K562 (cell line): ENCODE data around the gene ZCCHC24. TPM values are rescaled to one million over a fixed set of nuclear protein-coding genes. Genes with fewer than 3 reads are reported as not detected.

Experiments
- ATAC-seq: fragments of 200-7000 bp; cut with Tn5 transposase; 3 replicates; pipeline ENCODE4 v1.9.1; 2020; ENCODE audit warnings: moderate library complexity
- BruUV-seq: library from RNA; stranded (reverse); fragments of 400-500 nt; replicated peaks from 2 replicates; lab custom pipeline; 2021; lab: Mats Ljungman, UMichigan
- CTCF ChIA-PET: fragments of 300-600 bp; formaldehyde crosslinking; extraction: SDS; loops from one replicate; lab custom pipeline; 2021; ENCODE audit warnings: low intra/inter-chr PET ratio; lab: Yijun Ruan, JAX
- POLR2A ChIA-PET: fragments of 300-600, 350-650 bp; sonication (Branson Sonifier 250); formaldehyde crosslinking; extraction: SDS; loops from one replicate; lab custom pipeline; 2021; ENCODE audit warnings: antibody characterized with exemption, inconsistent platforms; lab: Yijun Ruan, JAX
- DNase-seq, 4 experiments: peaks; one replicate each; pipeline versions ENCODE4 v3.0.0 to v3.0.0-alpha.2; 2011 to 2018; ENCODE audit warnings: low spot score in 3 of 4, mixed read lengths in 3 of 4; ENCODE audit errors: extremely low read depth in 1 of 4
- FAIRE-seq: peaks from 2 replicates; lab custom pipeline; 2011; peaks lifted over from hg19 to GRCh38; lab: Jason Lieb, UNC
- H2AFZ ChIP-seq: 2 replicates; pipeline ENCODE4 v1.6.0; 2011; ENCODE audit warnings: low read depth, low read length, control low read depth, inconsistent platforms
- H3K27ac ChIP-seq: fragments of 200-600 bp; 3 replicates; pipeline ENCODE4 v1.8.0; 2011; ENCODE audit warnings: low read depth, mild to moderate bottlenecking, control low read depth, inconsistent platforms, low read length, moderate library complexity, mixed read lengths; ENCODE audit errors: extremely low read depth
- H3K27me3 ChIP-seq, 2 experiments: fragments of 300-600 bp in 1 of 2; 2 replicates in 1 of 2; 3 replicates in 1 of 2; pipeline versions ENCODE4 v1.6.0 to v1.8.0; 2011; ENCODE audit warnings: inconsistent platforms in 2 of 2, low read length in 2 of 2, mild to moderate bottlenecking in 1 of 2, mixed read lengths in 1 of 2, moderate library complexity in 1 of 2; ENCODE audit not compliant: control insufficient read depth in 2 of 2, insufficient read depth in 2 of 2
- H3K36me3 ChIP-seq: fragments of 300-600 bp; 3 replicates; pipeline ENCODE4 v1.8.0; 2011; ENCODE audit warnings: mild to moderate bottlenecking, low read length, inconsistent platforms; ENCODE audit not compliant: control insufficient read depth, insufficient read depth
- H3K4me1 ChIP-seq, 2 experiments: fragments of 200-600 bp in 1 of 2; replicated peaks in 1 of 2; 2 replicates in 1 of 2; 3 replicates in 1 of 2; pipeline versions ENCODE4 v1.5.1 to v1.8.0; 2011; ENCODE audit warnings: inconsistent platforms in 2 of 2, low read length in 2 of 2, mild to moderate bottlenecking in 1 of 2, mixed read lengths in 1 of 2, moderate library complexity in 1 of 2; ENCODE audit not compliant: control insufficient read depth in 2 of 2, insufficient read depth in 2 of 2
- H3K4me2 ChIP-seq: 2 replicates; pipeline ENCODE4 v1.6.1; 2011; ENCODE audit warnings: low read length, control low read depth, inconsistent platforms, mixed read lengths; ENCODE audit not compliant: insufficient read depth
- H3K4me3 ChIP-seq: fragments of 200-600 bp; sonication (generic), shearing (Covaris generic); 2 replicates; pipeline ENCODE4 v1.5.1; 2016; ENCODE audit warnings: control low read depth, inconsistent platforms
- H3K79me2 ChIP-seq: fragments of 200-600 bp; 3 replicates; pipeline ENCODE4 v1.8.0; 2011; ENCODE audit warnings: low read length, inconsistent platforms; ENCODE audit not compliant: control insufficient read depth, insufficient read depth
- H3K9ac ChIP-seq, 2 experiments: 2 replicates each; pipeline versions ENCODE4 v1.6.0 to v1.6.1; 2011; ENCODE audit warnings: low read depth in 2 of 2, low read length in 2 of 2, control low read depth in 1 of 2, inconsistent platforms in 1 of 2, mild to moderate bottlenecking in 1 of 2, mixed read lengths in 1 of 2; ENCODE audit not compliant: insufficient read depth in 1 of 2
- H3K9me1 ChIP-seq: one replicate; pipeline ENCODE4 v1.6.0; 2011; ENCODE audit warnings: inconsistent platforms, mild to moderate bottlenecking, low read length, moderate library complexity; ENCODE audit not compliant: control insufficient read depth, insufficient read depth
- H3K9me3 ChIP-seq: replicated peaks from 2 replicates; pipeline ENCODE4 v1.5.1; 2011; ENCODE audit warnings: low read depth, low read length, inconsistent platforms; ENCODE audit not compliant: control insufficient read depth, insufficient read depth
- H4K20me1 ChIP-seq: replicated peaks from 2 replicates; pipeline ENCODE4 v1.6.1; 2011; ENCODE audit warnings: low read length, inconsistent platforms, mixed read lengths; ENCODE audit not compliant: control insufficient read depth, insufficient read depth
- ATF7 ChIP-seq: fragments of 450-650 bp; IDR thresholded peaks from 2 replicates; pipeline ENCODE4 v1.7.1; 2014; ENCODE audit warnings: mild to moderate bottlenecking, moderate library complexity
- BCL6 ChIP-seq: fragments of 250-450 bp; sonication (Bioruptor Pico); IDR thresholded peaks from 2 replicates; pipeline ENCODE4 v1.4.0; 2020
- BHLHE40 ChIP-seq: IDR thresholded peaks from 2 replicates; pipeline ENCODE4 v1.6.1; 2011; ENCODE audit warnings: low read length, improper control_type of control experiment
- CLOCK ChIP-seq: fragments of 250-450 bp; sonication (Bioruptor Pico); IDR thresholded peaks from 2 replicates; pipeline ENCODE4 v1.4.0; 2020; ENCODE audit warnings: mild to moderate bottlenecking, moderate library complexity, borderline replicate concordance
- EP300 ChIP-seq: IDR thresholded peaks from 2 replicates; pipeline ENCODE4 v1.6.1; 2012; ENCODE audit warnings: low read length, improper control_type of control experiment
- ETV1 ChIP-seq: fragments of 450-650 bp; conservative IDR thresholded peaks from 2 replicates; pipeline ENCODE4 v1.6.1; 2016; ENCODE audit warnings: missing genetic modification characterization, control low read depth, low read depth, missing compliant biosample characterization
- FOXJ2 ChIP-seq: fragments of 200-800 bp; sonication (Bioruptor generic); IDR thresholded peaks from 2 replicates; pipeline ENCODE4 v1.6.1; 2016; ENCODE audit warnings: missing genetic modification characterization, missing compliant biosample characterization
- HDAC2 ChIP-seq: fragments of 450-650 bp; IDR thresholded peaks from 2 replicates; pipeline ENCODE4 v1.6.1; 2016; ENCODE audit warnings: mild to moderate bottlenecking
- HLTF ChIP-seq: fragments of 450-650 bp; IDR thresholded peaks from 2 replicates; pipeline ENCODE4 v1.6.1; 2016
- KDM5B ChIP-seq: fragments of 200-600 bp; sonication (generic); IDR thresholded peaks from 2 replicates; pipeline ENCODE4 v1.6.1; 2012; ENCODE audit warnings: low read depth, mild to moderate bottlenecking, moderate library complexity, low read length, control low read depth, inconsistent platforms; ENCODE audit not compliant: insufficient replicate concordance
- KLF10 ChIP-seq: fragments of 250-450 bp; sonication (Bioruptor Pico); IDR thresholded peaks from 2 replicates; pipeline ENCODE4 v1.6.1; 2021; ENCODE audit warnings: matching md5 sums
- MEF2D ChIP-seq: conservative IDR thresholded peaks from 2 replicates; pipeline ENCODE4 v1.6.1; 2016; ENCODE audit warnings: low read depth, missing genetic modification characterization, missing compliant biosample characterization
- MITF ChIP-seq: IDR thresholded peaks from 2 replicates; pipeline ENCODE4 v1.6.1; 2014; ENCODE audit warnings: antibody characterized with exemption
- SMARCA4 ChIP-seq: fragments of 450-650 bp; IDR thresholded peaks from 2 replicates; pipeline ENCODE4 v1.6.1; 2016
- TBL1XR1 ChIP-seq, 2 experiments: IDR thresholded peaks; 2 replicates each; pipeline ENCODE4 v1.6.1; 2012; ENCODE audit warnings: improper control_type of control experiment in 2 of 2, low read length in 2 of 2, mild to moderate bottlenecking in 1 of 2
- ZNF146 ChIP-seq: IDR thresholded peaks from one replicate; pipeline ENCODE4 v1.6.1; 2018; ENCODE audit warnings: missing compliant biosample characterization; ENCODE audit not compliant: unreplicated experiment
- ZNF639 ChIP-seq, 2 experiments: fragments of 200-800 bp in 1 of 2; sonication (Bioruptor generic) in 1 of 2; sonication (generic) in 1 of 2; formaldehyde crosslinking in 1 of 2; IDR thresholded peaks in 1 of 2; conservative IDR thresholded peaks in 1 of 2; 2 replicates each; pipeline versions ENCODE4 v1.5.0 to v1.6.1; 2016 to 2020; ENCODE audit warnings: missing compliant biosample characterization in 1 of 2, missing genetic modification characterization in 1 of 2, missing genetic modification reagents in 1 of 2
- WGBS: fragments of 100-300 bp; shearing (Covaris generic); methylation state at CpG from one replicate; pipeline ENCODE4 v1.1.6; 2016; ENCODE audit warnings: low coverage, mixed read lengths; ENCODE audit not compliant: insufficient coverage; ENCODE audit errors: missing lambda C conversion rate; 5-methylcytosine and 5-hydroxymethylcytosine counted together
- in situ Hi-C: fragments of 300-500 bp; cut with MboI; formaldehyde crosslinking; loops from 4 replicates; pipeline ENCODE4 v1.15.0; 2018; ENCODE audit warnings: inconsistent platforms, mixed read lengths
- intact Hi-C: fragments of 100-400 bp; cut with micrococcal nuclease; formaldehyde crosslinking; loops from 2 replicates; pipeline ENCODE4 v1.14.2; 2022
- polyA plus RNA-seq, 8 experiments: library from polyadenylated mRNA; depleted of rRNA in 4 of 8; stranded (reverse) in 5 of 8; unstranded in 3 of 8; fragments of >200 nt; fragmentation: Nextera tagmentation in 2 of 8; fragmentation: Illumina TruSeq in 1 of 8; extraction: Ambion mirVana in 2 of 8; extraction: Trizol in 1 of 8; gene quantifications; 2 replicates each; pipeline versions ENCODE4 v1.2.1 to v1.2.3, GENCODE V29; 2011 to 2014; ENCODE audit warnings: inconsistent platforms in 1 of 8, missing spikeins in 1 of 8
- total RNA-seq, 7 experiments: library from RNA; depleted of rRNA in 6 of 7; stranded (reverse); fragments of >200 nt in 6 of 7; fragmentation: Illumina TruSeq in 2 of 7; extraction: Trizol in 2 of 7; gene quantifications; 2 replicates each; pipeline versions ENCODE4 v1.2.1 to v1.2.3, GENCODE V29; 2011 to 2021; ENCODE audit warnings: low replicate concordance in 1 of 7

Gene ZCCHC24
- total and polyA plus RNA-seq, 9 of the 15 experiments (the other 6 are each of a cell fraction or from before 2014, with no cell fraction given): 0.84 to 11.0 (median 4.6) TPM

- in situ Hi-C loops (no loop called here), intact Hi-C loops (loop anchor here (2.0 kb wide), 1 partner anchor 66 kb away; no protein-coding TSS in a partner anchor)
- Histone ChIP-seq H4K20me1 (peaks cover 3% of the 10 kb centered on the region; the same call in 1 of the 2 replicates), H3K79me2 (no peaks in the 10 kb centered on the region), H3K4me2 (peak overlapping the region; percentile 72; the same call in 1 of the 2 replicates), H3K9me1 (no peaks in the 10 kb centered on the region), H3K4me1 (peaks cover 44 to 63% of the 10 kb centered on the region in 2 experiments), H3K9me3 (no peaks in the 10 kb centered on the region), H3K9ac (no peak overlapping the region; a peak in 1 of 4 replicates), H3K4me3 (no peak overlapping the region), H3K27ac (no peak overlapping the region), H3K36me3 (no peaks in the 10 kb centered on the region), H3K27me3 (no peaks in the 10 kb centered on the region), H2AFZ (peak overlapping the region; percentile 96)
- no TSS peak for BruUV-seq
- peak; percentile 84 for FAIRE-seq
- peak; percentile 90 for ATAC-seq
- WGBS: 53% methylated on average over 11 of the region's 11 CpGs
- POLR2A ChIA-PET: interaction anchor here (0.6 to 2.8 kb wide), 5 partner anchors 9 to 58 kb away, joined by 3 to 11 read pairs (median 5); no protein-coding TSS in a partner anchor
- peak; percentile 86 to 89 (median 87) for DNase-seq
- CTCF ChIA-PET: no interaction called here
- TF ChIP-seq ATF7 (peak; percentile 25; the same call in 1 of the 2 replicates), KLF10 (CRISPR knock-in tag) (no peak), MEF2D (tag) (0 out of 2 replicates have a peak, but pooled peaks have one; percentile 35), HLTF (no peak), ZNF639 (CRISPR knock-in tag; conservative IDR thresholded peaks at IDR 0.05 in 1 of 2, IDR thresholded peaks at IDR 0.05 in 1 of 2) (no peak), SMARCA4 (no peak), ZNF146 (CRISPR knock-in tag) (no peak), TBL1XR1 (IDR thresholded peaks at IDR 0.05; ENCODE audit: low read length in 2 of 2) (no peak), CLOCK (CRISPR knock-in tag) (no peak), BCL6 (CRISPR knock-in tag) (no peak), ETV1 (no peak), BHLHE40 (peak; percentile 25; the same call in 1 of the 2 replicates), HDAC2 (no peak), MITF (no peak), KDM5B (no peak), FOXJ2 (tag) (no peak), EP300 (no peak)
Observed at GRCh38 chr10:79400146-79401004, 45.0 kb downstream of the ZCCHC24 start.
